ENCODE measurements around the gene LILRB5. TPM values are rescaled to one million over a fixed set of nuclear protein-coding genes. Genes with fewer than 3 reads are reported as not detected.
A peak's percentile ranks its signal among the peaks of the same experiment; 100 is the strongest.

LILRB5 gene
- total and polyA plus RNA-seq, 9 of the 15 experiments (the other 6 are each of a cell fraction or from before 2014, with no cell fraction given) = not detected

- TF ChIP-seq, protein P1, sequence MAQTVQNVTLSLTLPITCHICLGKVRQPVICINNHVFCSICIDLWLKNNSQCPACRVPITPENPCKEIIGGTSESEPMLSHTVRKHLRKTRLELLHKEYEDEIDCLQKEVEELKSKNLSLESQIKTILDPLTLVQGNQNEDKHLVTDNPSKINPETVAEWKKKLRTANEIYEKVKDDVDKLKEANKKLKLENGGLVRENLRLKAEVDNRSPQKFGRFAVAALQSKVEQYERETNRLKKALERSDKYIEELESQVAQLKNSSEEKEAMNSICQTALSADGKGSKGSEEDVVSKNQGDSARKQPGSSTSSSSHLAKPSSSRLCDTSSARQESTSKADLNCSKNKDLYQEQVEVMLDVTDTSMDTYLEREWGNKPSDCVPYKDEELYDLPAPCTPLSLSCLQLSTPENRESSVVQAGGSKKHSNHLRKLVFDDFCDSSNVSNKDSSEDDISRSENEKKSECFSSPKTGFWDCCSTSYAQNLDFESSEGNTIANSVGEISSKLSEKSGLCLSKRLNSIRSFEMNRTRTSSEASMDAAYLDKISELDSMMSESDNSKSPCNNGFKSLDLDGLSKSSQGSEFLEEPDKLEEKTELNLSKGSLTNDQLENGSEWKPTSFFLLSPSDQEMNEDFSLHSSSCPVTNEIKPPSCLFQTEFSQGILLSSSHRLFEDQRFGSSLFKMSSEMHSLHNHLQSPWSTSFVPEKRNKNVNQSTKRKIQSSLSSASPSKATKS (CRISPR knock-in tag; IDR thresholded peaks at IDR 0.05) = no peak
- TF ChIP-seq THRAP3 (IDR thresholded peaks at IDR 0.05; ENCODE audit: borderline replicate concordance) = peak; percentile 67; the same call in 1 of the 2 replicates
- TF ChIP-seq ZBTB26 (CRISPR knock-in tag; IDR thresholded peaks at IDR 0.05) = peak; percentile 83; the same call in 1 of the 2 replicates
- no peak for TF ChIP-seq EGR1 (conservative IDR thresholded peaks at IDR 0.05)
- TF ChIP-seq ZBED1 (IDR thresholded peaks at IDR 0.05) = no peak; the same call in 1 of the 2 replicates
- peak; percentile 65; the same call in 1 of the 2 replicates for TF ChIP-seq ZNF644 (tag; IDR thresholded peaks at IDR 0.05; ENCODE audit: low read depth)
- TF ChIP-seq ADNP (tag; IDR thresholded peaks at IDR 0.05) = no peak
- peak; percentile 98 for TF ChIP-seq POLR2AphosphoS2 (IDR thresholded peaks at IDR 0.05; ENCODE audit: low read length)
- no peak for TF ChIP-seq PHB (CRISPR knock-in tag; IDR thresholded peaks at IDR 0.05)
- TF ChIP-seq ZFP36 (IDR thresholded peaks at IDR 0.05; ENCODE audit: low read depth, low read length, partially characterized antibody) = peak; percentile 47
- TF ChIP-seq ZNF239 (CRISPR knock-in tag; IDR thresholded peaks at IDR 0.05) = peak; percentile 16; the same call in 1 of the 2 replicates
- TF ChIP-seq HNRNPLL (IDR thresholded peaks at IDR 0.05; ENCODE audit: low read depth, low read length, poor library complexity, severe bottlenecking) = peak; percentile 56
- no peak for TF ChIP-seq NCOA6 (IDR thresholded peaks at IDR 0.05)
- TF ChIP-seq RCOR1 (IDR thresholded peaks at IDR 0.05; ENCODE audit: borderline replicate concordance in 1 of 2, low read depth in 2 of 2, low read length in 2 of 2) = peak; percentile 84 to 95; a peak in 3 of 4 replicates
- TF ChIP-seq, protein P2, sequence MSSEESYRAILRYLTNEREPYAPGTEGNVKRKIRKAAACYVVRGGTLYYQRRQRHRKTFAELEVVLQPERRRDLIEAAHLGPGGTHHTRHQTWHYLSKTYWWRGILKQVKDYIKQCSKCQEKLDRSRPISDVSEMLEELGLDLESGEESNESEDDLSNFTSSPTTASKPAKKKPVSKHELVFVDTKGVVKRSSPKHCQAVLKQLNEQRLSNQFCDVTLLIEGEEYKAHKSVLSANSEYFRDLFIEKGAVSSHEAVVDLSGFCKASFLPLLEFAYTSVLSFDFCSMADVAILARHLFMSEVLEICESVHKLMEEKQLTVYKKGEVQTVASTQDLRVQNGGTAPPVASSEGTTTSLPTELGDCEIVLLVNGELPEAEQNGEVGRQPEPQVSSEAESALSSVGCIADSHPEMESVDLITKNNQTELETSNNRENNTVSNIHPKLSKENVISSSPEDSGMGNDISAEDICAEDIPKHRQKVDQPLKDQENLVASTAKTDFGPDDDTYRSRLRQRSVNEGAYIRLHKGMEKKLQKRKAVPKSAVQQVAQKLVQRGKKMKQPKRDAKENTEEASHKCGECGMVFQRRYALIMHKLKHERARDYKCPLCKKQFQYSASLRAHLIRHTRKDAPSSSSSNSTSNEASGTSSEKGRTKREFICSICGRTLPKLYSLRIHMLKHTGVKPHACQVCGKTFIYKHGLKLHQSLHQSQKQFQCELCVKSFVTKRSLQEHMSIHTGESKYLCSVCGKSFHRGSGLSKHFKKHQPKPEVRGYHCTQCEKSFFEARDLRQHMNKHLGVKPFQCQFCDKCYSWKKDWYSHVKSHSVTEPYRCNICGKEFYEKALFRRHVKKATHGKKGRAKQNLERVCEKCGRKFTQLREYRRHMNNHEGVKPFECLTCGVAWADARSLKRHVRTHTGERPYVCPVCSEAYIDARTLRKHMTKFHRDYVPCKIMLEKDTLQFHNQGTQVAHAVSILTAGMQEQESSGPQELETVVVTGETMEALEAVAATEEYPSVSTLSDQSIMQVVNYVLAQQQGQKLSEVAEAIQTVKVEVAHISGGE (CRISPR knock-in tag; IDR thresholded peaks at IDR 0.05) = 0 out of 6 replicates have a peak, but pooled peaks of 1 of the 3 experiments have one; percentile 70
- TF ChIP-seq ZFP91 (CRISPR knock-in tag; IDR thresholded peaks at IDR 0.05) = no peak
Observed at GRCh38 chr19:54207983-54208783, 48.9 kb downstream of the LILRB5 start (continued).
